DMS153 treated with DMSO at 0.1 percent for 48 hours (cell line): ENCODE data around the gene RECK.
"Not testable (repeated sequence)": the region's sequence is repeated elsewhere in the genome, so short reads cannot be mapped to it uniquely, and the experiment has no call there.

Experiments used
- DNase-seq: peaks from one replicate; lab custom pipeline; 2025; ENCODE audit not compliant: unreplicated experiment; lab: John Stamatoyannopoulos, UW

The RECK gene

GRCh38 chr9:36152741-36153438 lies 116.2 kb downstream of the RECK start:
- no peak for DNase-seq

- DNase-seq, result no peak
Observed at GRCh38 chr9:36153746-36154145, 117.0 kb downstream of the RECK start.

- peak; percentile 15 for DNase-seq
Observed at GRCh38 chr9:36154331-36154952, 117.7 kb downstream of the RECK start.

- DNase-seq, result no peak
Observed at GRCh38 chr9:36156116-36156515, 119.4 kb downstream of the RECK start.

GRCh38 chr9:36158122-36158521 lies 121.4 kb downstream of the RECK start:
- DNase-seq, result no peak

- no peak for DNase-seq
Observed at GRCh38 chr9:36158917-36159316, 122.2 kb downstream of the RECK start.

- DNase-seq, result not testable (repeated sequence)
Observed at GRCh38 chr9:36159509-36159908, 122.8 kb downstream of the RECK start.

GRCh38 chr9:36160126-36160525 lies 123.4 kb downstream of the RECK start:
- DNase-seq, result not testable (repeated sequence)

- DNase-seq, result no peak
Observed at GRCh38 chr9:36161187-36161586, 124.5 kb downstream of the RECK start.

- no peak for DNase-seq
Observed at GRCh38 chr9:36162211-36162738, 125.6 kb downstream of the RECK start.

GRCh38 chr9:36163049-36163785 lies 126.5 kb downstream of the RECK start:
- no peak for DNase-seq

GRCh38 chr9:36163786-36164170 lies 127.1 kb downstream of the RECK start:
- no peak for DNase-seq

GRCh38 chr9:36164372-36164771 lies 127.7 kb downstream of the RECK start:
- no peak for DNase-seq

- no peak for DNase-seq
Observed at GRCh38 chr9:36164989-36165388, 128.3 kb downstream of the RECK start.

- DNase-seq, result no peak
Observed at GRCh38 chr9:36165826-36166167, 129.1 kb downstream of the RECK start.

GRCh38 chr9:36166168-36166927 lies 129.6 kb downstream of the RECK start:
- DNase-seq, result peak; percentile 26

GRCh38 chr9:36169166-36169565 lies 132.5 kb downstream of the RECK start, which contains the start of gene CCIN:
Gene CCIN (plus strand): TSS chr9:36169388. CDS start chr9:36169503, 115 bp downstream.
- DNase-seq, result no peak

- DNase-seq, result no peak
Observed at GRCh38 chr9:36169708-36170107, 133.0 kb downstream of the RECK start.

- DNase-seq, result no peak
Observed at GRCh38 chr9:36170531-36170930, 133.8 kb downstream of the RECK start.

GRCh38 chr9:36173861-36174260 lies 137.1 kb downstream of the RECK start:
- DNase-seq, result no peak
